Fibroblast of peridontal ligament (primary cell): Measurements from ENCODE around the gene CNTF.

Experiments used
- DNase-seq: peaks from one replicate; pipeline ENCODE4 v3.0.0-alpha.2; 2010; ENCODE audit errors: extremely low read depth

CNTF gene

GRCh38 chr11:58606930-58607714 is 15.3 kb upstream of the CNTF start:
- no peak for DNase-seq

- DNase-seq = no peak
Observed at GRCh38 chr11:58608331-58608730, 14.1 kb upstream of the CNTF start.

- DNase-seq = no peak
Observed at GRCh38 chr11:58609723-58610122, 12.7 kb upstream of the CNTF start.

GRCh38 chr11:58613228-58613627 is 9.2 kb upstream of the CNTF start:
- DNase-seq = no peak

- DNase-seq = no peak
Observed at GRCh38 chr11:58615559-58615958, 6.9 kb upstream of the CNTF start.

GRCh38 chr11:58616594-58616993 is 5.9 kb upstream of the CNTF start:
- DNase-seq = peak; percentile 95

GRCh38 chr11:58617976-58618557 is 4.4 kb upstream of the CNTF start:
- DNase-seq = no peak

- DNase-seq = no peak
Observed at GRCh38 chr11:58621586-58622262, 741 bp upstream of the CNTF start.

GRCh38 chr11:58625086-58625485 is 2.6 kb downstream of the CNTF start:
- DNase-seq = no peak

GRCh38 chr11:58625826-58626460 is 3.5 kb downstream of the CNTF start:
- peak; percentile 19 for DNase-seq

- DNase-seq = peak; percentile 11
Observed at GRCh38 chr11:58626934-58627483, 4.5 kb downstream of the CNTF start.

- DNase-seq = peak; percentile 40
Observed at GRCh38 chr11:58628446-58628845, 6.0 kb downstream of the CNTF start.

- DNase-seq = peak; percentile 73
Observed at GRCh38 chr11:58629857-58630256, 7.4 kb downstream of the CNTF start.

GRCh38 chr11:58631378-58631777 is 8.9 kb downstream of the CNTF start:
- no peak for DNase-seq

- DNase-seq = no peak
Observed at GRCh38 chr11:58632510-58632909, 10.0 kb downstream of the CNTF start.

- no peak for DNase-seq
Observed at GRCh38 chr11:58636587-58636986, 14.1 kb downstream of the CNTF start.

GRCh38 chr11:58637371-58637770 is 14.9 kb downstream of the CNTF start:
- DNase-seq = no peak

- DNase-seq = no peak
Observed at GRCh38 chr11:58639103-58639502, 16.6 kb downstream of the CNTF start.

- DNase-seq = no peak
Observed at GRCh38 chr11:58639669-58640068, 17.2 kb downstream of the CNTF start.

- no peak for DNase-seq
Observed at GRCh38 chr11:58640386-58641023, 18.0 kb downstream of the CNTF start.

- no peak for DNase-seq
Observed at GRCh38 chr11:58641341-58641740, 18.9 kb downstream of the CNTF start.
